Measurements from ENCODE around the gene CDKN1A.

Gene CDKN1A

DNA sequence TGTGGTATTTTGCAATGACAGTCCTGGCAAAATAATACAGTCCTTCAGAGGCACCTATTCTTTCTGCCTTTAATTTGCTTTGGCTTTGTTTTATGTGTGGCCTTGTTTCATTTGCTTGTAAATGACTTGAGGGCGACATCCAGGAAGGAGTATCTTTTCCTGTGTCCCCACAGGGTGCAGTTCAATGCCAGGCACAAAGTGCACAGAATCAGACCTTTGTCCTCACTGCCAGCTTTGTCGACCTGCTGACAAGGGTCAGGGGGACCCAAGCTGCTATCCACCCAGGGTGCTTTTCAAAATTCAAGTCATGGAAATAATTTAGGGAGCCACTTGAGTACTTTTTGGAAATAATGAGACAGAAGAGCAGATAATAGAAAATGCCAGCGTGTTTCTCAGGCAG, 37.0 kb upstream of the CDKN1A start:
- Histone ChIP-seq H3K36me3 (no peaks in the 10 kb centered on the region), H3K4me3 (ENCODE audit: low read depth, low read length) (no peak overlapping the region), H3K27me3 (ENCODE audit: insufficient read depth, low read depth, severe bottlenecking) (no peaks in the 10 kb centered on the region), H3K27ac (no peak overlapping the region), H3K9me3 (ENCODE audit: severe bottlenecking) (no peaks in the 10 kb centered on the region)
- DNase-seq, result no peak
- TF ChIP-seq, protein P1, sequence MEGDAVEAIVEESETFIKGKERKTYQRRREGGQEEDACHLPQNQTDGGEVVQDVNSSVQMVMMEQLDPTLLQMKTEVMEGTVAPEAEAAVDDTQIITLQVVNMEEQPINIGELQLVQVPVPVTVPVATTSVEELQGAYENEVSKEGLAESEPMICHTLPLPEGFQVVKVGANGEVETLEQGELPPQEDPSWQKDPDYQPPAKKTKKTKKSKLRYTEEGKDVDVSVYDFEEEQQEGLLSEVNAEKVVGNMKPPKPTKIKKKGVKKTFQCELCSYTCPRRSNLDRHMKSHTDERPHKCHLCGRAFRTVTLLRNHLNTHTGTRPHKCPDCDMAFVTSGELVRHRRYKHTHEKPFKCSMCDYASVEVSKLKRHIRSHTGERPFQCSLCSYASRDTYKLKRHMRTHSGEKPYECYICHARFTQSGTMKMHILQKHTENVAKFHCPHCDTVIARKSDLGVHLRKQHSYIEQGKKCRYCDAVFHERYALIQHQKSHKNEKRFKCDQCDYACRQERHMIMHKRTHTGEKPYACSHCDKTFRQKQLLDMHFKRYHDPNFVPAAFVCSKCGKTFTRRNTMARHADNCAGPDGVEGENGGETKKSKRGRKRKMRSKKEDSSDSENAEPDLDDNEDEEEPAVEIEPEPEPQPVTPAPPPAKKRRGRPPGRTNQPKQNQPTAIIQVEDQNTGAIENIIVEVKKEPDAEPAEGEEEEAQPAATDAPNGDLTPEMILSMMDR (IDR thresholded peaks at IDR 0.05; ENCODE audit: low read depth, low read length), result no peak

DNA sequence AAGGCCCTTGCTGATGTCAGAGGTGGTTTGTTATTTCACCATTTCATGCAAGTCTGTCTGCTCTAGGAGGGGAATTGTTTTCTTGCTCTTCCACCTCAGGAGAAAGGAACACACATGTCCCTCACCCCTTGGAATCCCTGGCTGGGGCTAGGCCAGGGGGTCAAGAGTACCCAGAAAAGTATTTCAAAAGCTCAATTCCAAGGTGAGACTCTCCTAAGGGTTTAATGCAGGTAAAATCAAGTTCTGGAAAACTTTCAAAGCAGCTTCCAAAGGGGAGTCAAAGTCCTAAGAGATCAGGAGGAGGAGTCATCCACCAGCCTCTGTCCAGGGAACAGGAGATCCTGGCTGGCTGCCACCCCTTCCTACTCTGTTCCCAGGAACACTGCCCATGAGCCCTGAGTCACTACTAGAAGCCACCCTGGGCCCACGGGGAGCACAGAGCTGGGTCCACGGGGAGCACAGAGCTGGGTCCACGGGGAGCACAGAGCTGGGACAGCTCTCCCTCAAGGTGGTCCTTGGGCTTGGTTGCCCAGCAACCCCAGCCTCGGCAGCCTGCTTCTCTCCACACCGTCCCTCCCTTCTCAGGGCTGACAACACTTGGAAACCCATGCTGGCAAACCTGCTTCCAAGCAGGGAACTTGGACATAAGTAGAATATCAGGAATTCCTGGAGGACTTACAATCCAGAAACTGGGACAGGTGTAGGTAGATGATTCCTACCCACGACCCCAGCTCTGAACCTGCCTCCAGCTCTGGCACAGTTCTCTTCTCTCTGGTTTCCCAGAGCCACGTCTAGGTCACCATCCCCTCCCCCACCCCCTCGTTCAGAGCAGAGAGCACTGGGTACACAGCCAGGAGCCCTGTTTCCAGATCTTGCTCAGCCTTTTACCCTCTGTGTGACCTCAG, 35.3 kb upstream of the CDKN1A start:
- Histone ChIP-seq H3K9me3 (ENCODE audit: severe bottlenecking) (no peaks in the 10 kb centered on the region), H3K27me3 (ENCODE audit: insufficient read depth, low read depth, severe bottlenecking) (no peaks in the 10 kb centered on the region), H3K27ac (no peak overlapping the region), H3K36me3 (no peaks in the 10 kb centered on the region), H3K4me3 (ENCODE audit: low read depth, low read length) (no peak overlapping the region)
- DNase-seq, result no peak
- TF ChIP-seq, protein P1 (IDR thresholded peaks at IDR 0.05; ENCODE audit: low read depth, low read length), result no peak

DNA sequence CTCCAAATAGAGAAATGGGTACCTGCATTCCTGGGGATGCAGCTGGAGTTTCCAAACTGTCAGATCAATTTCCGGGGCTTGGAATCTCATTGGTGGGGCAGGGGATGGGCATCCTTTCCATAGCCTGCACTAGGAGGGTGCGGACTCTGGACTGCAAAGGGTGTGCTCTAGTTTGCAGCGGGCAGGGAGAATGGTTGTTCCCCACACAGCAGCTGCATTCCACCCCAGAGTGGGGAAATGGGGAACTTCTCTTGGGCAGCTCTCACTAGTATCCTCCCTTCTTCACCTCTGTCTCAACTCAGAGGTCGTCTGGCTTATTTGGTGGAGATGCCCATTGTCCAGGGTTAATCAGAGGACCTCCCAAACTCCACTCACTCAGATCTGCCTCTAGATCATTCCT, 34.5 kb upstream of the CDKN1A start:
- no peak overlapping the region for H3K27ac ChIP-seq
- TF ChIP-seq, protein P1 (IDR thresholded peaks at IDR 0.05; ENCODE audit: low read depth, low read length), result no peak
- H3K4me3 ChIP-seq (ENCODE audit: low read depth, low read length), result no peak overlapping the region
- H3K27me3 ChIP-seq (ENCODE audit: insufficient read depth, low read depth, severe bottlenecking), result peaks cover under 1% of the 10 kb centered on the region
- H3K9me3 ChIP-seq (ENCODE audit: severe bottlenecking), result no peaks in the 10 kb centered on the region
- no peaks in the 10 kb centered on the region for H3K36me3 ChIP-seq
- no peak for DNase-seq

DNA sequence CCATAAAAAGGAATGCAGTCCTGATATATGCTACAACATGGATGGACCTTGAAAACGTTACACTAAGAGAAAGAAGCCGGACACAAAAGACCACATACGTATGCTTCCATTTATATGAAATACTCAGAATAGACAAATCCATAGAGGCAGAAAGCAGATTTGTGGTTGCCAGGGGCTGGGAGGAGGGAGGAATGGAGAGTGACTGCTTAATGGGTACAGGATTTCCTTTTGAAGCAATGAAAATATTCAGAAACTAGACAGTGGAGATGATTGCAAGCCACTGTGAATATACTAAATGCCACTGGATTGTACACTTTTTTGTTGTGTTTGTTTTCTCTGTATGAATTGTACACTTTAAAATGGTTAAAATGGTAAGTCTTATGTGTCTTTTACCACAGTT, 29.4 kb upstream of the CDKN1A start:
- Histone ChIP-seq H3K4me3 (ENCODE audit: low read depth, low read length) (no peak overlapping the region), H3K9me3 (ENCODE audit: severe bottlenecking) (no peaks in the 10 kb centered on the region), H3K27me3 (ENCODE audit: insufficient read depth, low read depth, severe bottlenecking) (peaks cover 37% of the 10 kb centered on the region), H3K27ac (no peak overlapping the region), H3K36me3 (no peaks in the 10 kb centered on the region)
- no peak for DNase-seq
- TF ChIP-seq, protein P1 (IDR thresholded peaks at IDR 0.05; ENCODE audit: low read depth, low read length), result no peak

DNA sequence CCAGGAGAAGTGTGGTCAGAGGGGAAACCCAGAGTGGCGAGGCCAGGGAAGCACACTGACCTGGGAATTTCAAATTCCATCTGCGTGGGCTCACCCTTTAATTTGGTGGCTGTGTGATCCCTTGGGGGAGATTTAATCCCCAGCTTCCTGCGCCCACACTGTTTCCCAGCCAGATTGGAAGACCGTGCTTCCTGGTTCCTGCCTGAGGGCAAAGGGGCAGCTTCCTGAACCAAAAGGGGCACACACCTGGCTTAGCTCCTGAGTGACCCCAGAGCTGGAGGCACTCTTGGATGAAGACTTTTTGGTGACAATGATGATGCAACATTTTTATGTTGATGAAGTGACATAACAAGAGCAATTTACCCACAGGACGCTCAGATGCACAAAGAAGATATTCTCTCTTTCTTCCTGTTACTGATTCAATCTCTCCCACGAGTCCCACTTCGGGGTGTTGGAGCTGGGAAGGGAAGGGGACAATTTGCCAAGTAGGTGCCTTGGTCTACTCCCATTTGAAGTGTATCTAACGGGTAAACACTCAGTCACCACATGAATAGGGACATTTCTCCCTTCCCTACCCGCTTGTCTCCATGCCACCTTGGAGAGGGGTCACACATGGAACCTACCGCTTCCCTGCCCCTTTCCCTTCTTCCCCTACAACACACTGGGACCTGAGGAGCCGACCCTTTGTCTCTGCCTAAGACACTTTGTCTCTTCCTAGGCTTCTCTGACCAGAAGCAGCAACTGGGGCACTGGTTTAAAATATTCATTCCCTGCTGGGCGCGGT, 28.6 kb upstream of the CDKN1A start:
- no peaks in the 10 kb centered on the region for H3K9me3 ChIP-seq (ENCODE audit: severe bottlenecking)
- TF ChIP-seq, protein P1 (IDR thresholded peaks at IDR 0.05; ENCODE audit: low read depth, low read length), result no peak
- no peak for DNase-seq
- no peak overlapping the region for H3K4me3 ChIP-seq (ENCODE audit: low read depth, low read length)
- H3K27me3 ChIP-seq (ENCODE audit: insufficient read depth, low read depth, severe bottlenecking), result peaks cover 37% of the 10 kb centered on the region
- no peak overlapping the region for H3K27ac ChIP-seq
- no peaks in the 10 kb centered on the region for H3K36me3 ChIP-seq

Data from WERI-Rb-1 (cell line).